Nephron (organoid): ENCODE results near the gene JPH2.
A peak's percentile ranks its signal among the peaks of the same experiment; 100 is the strongest.

Experiments
- H3K27ac Mint-ChIP-seq, 3 experiments: 2 replicates each; pipeline ENCODE4 v1.8.0; 2020; ENCODE audit warnings: mixed read lengths in 3 of 3, mild to moderate bottlenecking in 2 of 3, moderate library complexity in 1 of 3
- H3K27me3 Mint-ChIP-seq: 2 replicates; pipeline ENCODE4 v1.8.0; 2021; ENCODE audit warnings: low read depth, mild to moderate bottlenecking, moderate library complexity, mixed read lengths
- H3K36me3 Mint-ChIP-seq: 2 replicates; pipeline ENCODE4 v1.8.0; 2020; ENCODE audit warnings: low read depth, mixed read lengths
- H3K4me1 Mint-ChIP-seq: 2 replicates; pipeline ENCODE4 v1.8.0; 2020; ENCODE audit warnings: mixed read lengths
- H3K4me3 Mint-ChIP-seq, 3 experiments: 2 replicates each; pipeline ENCODE4 v1.8.0; 2020; ENCODE audit warnings: mild to moderate bottlenecking in 3 of 3, mixed read lengths in 3 of 3, moderate library complexity in 2 of 3
- H3K9me3 Mint-ChIP-seq: 2 replicates; pipeline ENCODE4 v1.8.0; 2020; ENCODE audit warnings: mixed read lengths
- TF ChIP-seq, protein P1 (sequence below), 3 experiments: fragments of 200-600 bp; sonication (generic); IDR thresholded peaks; one replicate each; pipeline ENCODE4 v1.5.0; 2021; ENCODE audit warnings: antibody characterized with exemption in 3 of 3; ENCODE audit not compliant: unreplicated experiment in 3 of 3

Gene JPH2

GRCh38 chr20:44176833-44177534 is 10.0 kb downstream of the JPH2 start:
- H3K27me3 Mint-ChIP-seq = no peaks in the 10 kb centered on the region
- H3K27ac Mint-ChIP-seq = peak overlapping the region; percentile 70 to 89 (median 84)
- TF ChIP-seq, protein P1, sequence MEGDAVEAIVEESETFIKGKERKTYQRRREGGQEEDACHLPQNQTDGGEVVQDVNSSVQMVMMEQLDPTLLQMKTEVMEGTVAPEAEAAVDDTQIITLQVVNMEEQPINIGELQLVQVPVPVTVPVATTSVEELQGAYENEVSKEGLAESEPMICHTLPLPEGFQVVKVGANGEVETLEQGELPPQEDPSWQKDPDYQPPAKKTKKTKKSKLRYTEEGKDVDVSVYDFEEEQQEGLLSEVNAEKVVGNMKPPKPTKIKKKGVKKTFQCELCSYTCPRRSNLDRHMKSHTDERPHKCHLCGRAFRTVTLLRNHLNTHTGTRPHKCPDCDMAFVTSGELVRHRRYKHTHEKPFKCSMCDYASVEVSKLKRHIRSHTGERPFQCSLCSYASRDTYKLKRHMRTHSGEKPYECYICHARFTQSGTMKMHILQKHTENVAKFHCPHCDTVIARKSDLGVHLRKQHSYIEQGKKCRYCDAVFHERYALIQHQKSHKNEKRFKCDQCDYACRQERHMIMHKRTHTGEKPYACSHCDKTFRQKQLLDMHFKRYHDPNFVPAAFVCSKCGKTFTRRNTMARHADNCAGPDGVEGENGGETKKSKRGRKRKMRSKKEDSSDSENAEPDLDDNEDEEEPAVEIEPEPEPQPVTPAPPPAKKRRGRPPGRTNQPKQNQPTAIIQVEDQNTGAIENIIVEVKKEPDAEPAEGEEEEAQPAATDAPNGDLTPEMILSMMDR (IDR thresholded peaks at IDR 0.05; ENCODE audit: unreplicated experiment in 3 of 3) = no peak
- H3K4me1 Mint-ChIP-seq = peaks cover 69% of the 10 kb centered on the region
- no peaks in the 10 kb centered on the region for H3K36me3 Mint-ChIP-seq
- H3K4me3 Mint-ChIP-seq = peak overlapping the region in 2 of 3 experiments; percentile 8 to 61
- H3K9me3 Mint-ChIP-seq = no peaks in the 10 kb centered on the region

GRCh38 chr20:44174996-44175765 is 11.8 kb downstream of the JPH2 start:
- H3K27me3 Mint-ChIP-seq = no peaks in the 10 kb centered on the region
- H3K4me3 Mint-ChIP-seq = peak overlapping the region in 2 of 3 experiments; percentile 5 to 66
- no peaks in the 10 kb centered on the region for H3K36me3 Mint-ChIP-seq
- TF ChIP-seq, protein P1 (IDR thresholded peaks at IDR 0.05; ENCODE audit: unreplicated experiment in 3 of 3) = no peak
- peak overlapping the region; percentile 61 to 82 (median 72) for H3K27ac Mint-ChIP-seq
- no peaks in the 10 kb centered on the region for H3K9me3 Mint-ChIP-seq
- H3K4me1 Mint-ChIP-seq = peaks cover 70% of the 10 kb centered on the region

DNA sequence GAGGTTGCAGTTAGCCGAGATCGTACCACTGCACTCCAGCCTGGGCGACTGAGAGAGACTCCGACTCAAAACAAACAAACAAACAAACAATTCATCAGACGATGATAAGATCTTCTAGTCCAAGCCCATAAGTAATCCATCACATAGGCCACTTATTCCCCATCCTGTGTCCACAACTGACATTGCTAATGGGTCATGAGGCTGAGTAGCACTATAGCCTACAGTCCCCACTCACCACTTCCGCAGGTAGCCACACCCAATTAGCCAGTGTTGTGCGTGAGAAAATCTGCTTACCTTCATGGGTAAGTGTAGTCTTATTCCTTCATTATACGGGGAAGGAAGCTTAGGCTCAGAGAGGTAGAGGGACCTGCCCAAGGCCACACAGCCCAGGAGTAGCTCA is 13.1 kb downstream of the JPH2 start:
- Mint-ChIP-seq H3K36me3 (no peaks in the 10 kb centered on the region), H3K4me1 (peaks cover 75% of the 10 kb centered on the region), H3K27ac (peak overlapping the region in 1 of 3 experiments; percentile 17), H3K9me3 (no peaks in the 10 kb centered on the region), H3K4me3 (no peak overlapping the region), H3K27me3 (no peaks in the 10 kb centered on the region)
- TF ChIP-seq, protein P1 (IDR thresholded peaks at IDR 0.05; ENCODE audit: unreplicated experiment in 3 of 3) = no peak

GRCh38 chr20:44173116-44173515 is 13.9 kb downstream of the JPH2 start:
- no peaks in the 10 kb centered on the region for H3K9me3 Mint-ChIP-seq
- H3K27me3 Mint-ChIP-seq = no peaks in the 10 kb centered on the region
- no peaks in the 10 kb centered on the region for H3K36me3 Mint-ChIP-seq
- H3K4me3 Mint-ChIP-seq = no peak overlapping the region
- H3K27ac Mint-ChIP-seq = peak overlapping the region in 1 of 3 experiments; percentile 17
- TF ChIP-seq, protein P1 (IDR thresholded peaks at IDR 0.05; ENCODE audit: unreplicated experiment in 3 of 3) = no peak
- peaks cover 71% of the 10 kb centered on the region for H3K4me1 Mint-ChIP-seq

DNA sequence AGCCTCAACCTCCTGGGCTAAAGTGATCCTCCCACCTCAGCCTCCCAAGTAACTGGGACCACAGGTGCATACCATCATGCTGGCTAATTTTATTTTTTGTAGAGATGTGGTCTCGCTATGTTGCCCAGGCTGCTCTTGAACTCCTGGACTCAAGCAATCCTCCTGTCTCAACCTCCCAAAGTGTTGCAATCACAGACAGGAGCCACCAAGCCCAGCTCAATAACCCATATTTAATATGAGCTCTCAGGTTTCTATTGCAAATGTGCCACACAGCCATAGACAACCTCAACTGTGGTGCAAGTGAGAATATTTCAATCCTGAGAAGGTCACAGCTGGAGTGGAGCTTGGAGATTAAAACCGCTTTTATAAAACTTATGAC is 14.4 kb downstream of the JPH2 start:
- Mint-ChIP-seq H3K27me3 (no peaks in the 10 kb centered on the region), H3K4me1 (peaks cover 71% of the 10 kb centered on the region), H3K27ac (no peak overlapping the region), H3K4me3 (no peak overlapping the region), H3K36me3 (no peaks in the 10 kb centered on the region), H3K9me3 (no peaks in the 10 kb centered on the region)
- TF ChIP-seq, protein P1 (IDR thresholded peaks at IDR 0.05; ENCODE audit: unreplicated experiment in 3 of 3) = no peak
